ENCODE measurements around the gene TRIO.

The TRIO gene

DNA sequence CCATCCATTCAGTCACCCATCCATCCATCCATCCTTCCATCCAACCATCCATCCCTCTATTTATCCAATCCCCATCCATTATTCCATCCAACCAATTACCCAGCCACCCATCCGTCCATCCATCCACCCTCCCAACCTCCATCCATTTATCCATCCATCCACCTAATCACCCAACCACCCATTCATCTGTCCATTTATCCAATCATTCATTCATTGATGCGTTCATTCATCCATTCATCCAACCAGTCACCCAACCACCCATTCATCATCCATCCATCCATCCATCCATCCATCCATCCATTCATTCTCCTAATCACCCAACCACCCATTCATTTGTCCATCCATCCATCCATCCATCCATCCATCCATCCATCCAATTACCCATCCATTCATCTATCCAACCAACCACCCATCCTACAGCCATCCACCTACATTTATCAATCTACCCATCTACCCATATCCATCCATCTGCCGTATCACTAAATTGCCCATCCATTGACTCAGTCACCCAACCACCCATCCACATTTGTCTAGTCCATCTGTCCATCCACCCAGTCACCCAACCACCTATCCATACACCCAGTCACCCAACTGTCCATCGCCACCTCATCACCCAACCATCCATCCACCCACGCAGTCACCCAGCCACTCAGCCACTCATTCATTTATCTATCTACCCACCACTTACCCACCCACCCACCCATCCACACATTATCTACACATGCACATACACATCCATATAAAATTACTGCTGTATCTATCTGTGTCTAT lies 165.4 kb downstream of the TRIO start:
- Histone ChIP-seq H3K4me1 (no peaks in the 10 kb centered on the region), H3K9ac (no peak overlapping the region), H3K27me3 (no peaks in the 10 kb centered on the region), H3K36me3 (peaks cover 90 to 99% (median 95%) of the 10 kb centered on the region in 11 experiments), H3K27ac (no peak overlapping the region), H3K9me3 (replicated peaks in 1 of 11) (peaks cover 0 to 8% (median 0%) of the 10 kb centered on the region in 11 experiments; a peak in 2 of 22 replicates), H3K4me2 (no peak overlapping the region), H4K20me1 (peaks cover 0 to 55% (median 22%) of the 10 kb centered on the region in 11 experiments; a peak in 14 of 22 replicates), H3K4me3 (no peak overlapping the region)
- no peak for TF ChIP-seq Cebpa-rat (IDR thresholded peaks at IDR 0.05)

DNA sequence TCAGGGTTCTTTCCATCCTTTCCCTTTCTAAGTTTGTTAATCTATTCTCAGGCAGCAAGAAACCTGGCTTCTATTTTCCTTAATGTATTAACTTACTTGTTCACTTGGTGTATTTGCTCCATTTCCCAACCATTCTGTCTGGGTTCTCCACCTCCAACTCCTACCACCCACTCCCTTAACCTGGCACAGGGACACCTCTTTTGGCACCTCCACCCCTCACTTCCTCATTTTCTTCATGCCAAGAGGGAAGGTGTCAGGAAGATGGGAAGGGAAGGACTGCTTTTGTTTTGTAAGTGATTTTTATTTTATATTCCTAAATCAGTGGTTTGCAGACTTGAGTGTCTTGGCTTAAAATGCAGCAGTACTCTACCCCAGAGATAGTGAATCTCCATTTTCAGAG lies 166.1 kb downstream of the TRIO start:
- H3K4me1 ChIP-seq = no peaks in the 10 kb centered on the region
- H4K20me1 ChIP-seq = peaks cover 0 to 56% (median 22%) of the 10 kb centered on the region in 11 experiments; a peak in 15 of 22 replicates
- no peak overlapping the region for H3K4me3 ChIP-seq
- no peak for TF ChIP-seq Cebpa-rat (IDR thresholded peaks at IDR 0.05)
- H3K36me3 ChIP-seq = peaks cover 88 to 99% (median 93%) of the 10 kb centered on the region in 11 experiments
- H3K27me3 ChIP-seq = no peaks in the 10 kb centered on the region
- H3K9me3 ChIP-seq (replicated peaks in 1 of 11) = peaks cover 0 to 8% (median 0%) of the 10 kb centered on the region in 11 experiments; a peak in 2 of 22 replicates
- no peak overlapping the region for H3K9ac ChIP-seq
- no peak overlapping the region for H3K27ac ChIP-seq
- H3K4me2 ChIP-seq = no peak overlapping the region

DNA sequence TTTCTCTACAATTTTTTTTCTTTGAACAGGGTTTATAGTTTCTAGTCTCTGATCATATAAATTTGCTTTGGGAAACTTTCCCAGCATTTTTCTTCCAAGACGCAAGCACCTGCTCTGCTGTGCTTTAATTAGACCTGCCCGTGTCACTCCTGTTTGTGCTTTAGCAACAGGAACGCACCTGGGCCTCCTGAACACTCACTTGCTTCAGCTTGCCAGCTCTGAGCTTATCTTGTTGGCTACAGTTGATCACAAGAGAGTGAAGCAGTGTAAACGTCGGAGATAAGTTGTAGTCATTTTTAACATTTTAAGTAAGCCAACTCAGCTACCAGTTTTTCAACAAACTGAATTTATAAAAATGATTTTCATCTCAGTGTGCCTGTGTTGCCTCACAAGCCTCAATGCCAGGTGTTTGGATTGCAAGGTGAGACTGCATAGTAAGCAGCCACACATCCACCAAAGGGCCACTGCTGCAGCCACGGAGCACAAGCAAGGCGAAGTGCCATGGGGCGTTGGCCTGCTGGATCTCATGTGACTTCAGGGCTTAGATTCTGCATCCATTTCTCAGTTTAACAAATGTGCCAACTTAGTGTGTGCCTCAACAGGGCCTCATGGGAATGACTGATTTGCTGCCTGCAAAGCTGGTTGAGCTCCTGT lies 166.9 kb downstream of the TRIO start:
- H4K20me1 ChIP-seq = peaks cover 0 to 64% (median 21%) of the 10 kb centered on the region in 11 experiments; a peak in 14 of 22 replicates
- H3K36me3 ChIP-seq = peaks cover 86 to 99% (median 93%) of the 10 kb centered on the region in 11 experiments
- no peaks in the 10 kb centered on the region for H3K27me3 ChIP-seq

DNA sequence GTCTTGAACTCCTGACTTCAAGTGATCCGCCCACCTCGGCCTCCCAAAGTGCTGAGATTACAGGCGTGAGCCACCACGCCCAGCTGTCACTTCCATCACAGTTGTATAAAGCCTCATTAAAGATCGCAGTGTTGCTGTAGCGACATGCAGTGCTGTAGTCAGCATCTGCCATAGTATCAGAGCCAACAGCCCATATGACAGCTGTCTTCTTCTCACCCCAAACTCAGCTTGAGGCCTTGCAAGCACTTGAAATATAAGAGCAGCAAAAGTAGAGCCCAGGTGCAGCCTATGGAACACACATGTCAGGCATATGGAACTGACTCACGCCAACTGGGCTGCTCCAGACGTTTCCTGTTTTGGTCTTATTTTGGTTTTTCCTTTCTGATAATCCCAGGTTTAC lies 167.8 kb downstream of the TRIO start:
- Histone ChIP-seq H4K20me1 (peaks cover 0 to 60% (median 12%) of the 10 kb centered on the region in 11 experiments; a peak in 13 of 22 replicates), H3K9ac (no peak overlapping the region), H3K27ac (no peak overlapping the region), H3K9me3 (replicated peaks in 1 of 11) (peaks cover 0 to 8% (median 0%) of the 10 kb centered on the region in 11 experiments; a peak in 2 of 22 replicates), H3K4me3 (no peak overlapping the region), H3K4me2 (no peak overlapping the region), H3K4me1 (no peaks in the 10 kb centered on the region), H3K27me3 (no peaks in the 10 kb centered on the region), H3K36me3 (peaks cover 85 to 99% (median 92%) of the 10 kb centered on the region in 11 experiments)
- no peak for TF ChIP-seq Cebpa-rat (IDR thresholded peaks at IDR 0.05)

More for the DNA sequence above, 166.9 kb downstream of the TRIO start:
- peaks cover 0 to 8% (median 0%) of the 10 kb centered on the region in 11 experiments; a peak in 2 of 22 replicates for H3K9me3 ChIP-seq (replicated peaks in 1 of 11)
- no peak overlapping the region for H3K4me2 ChIP-seq
- TF ChIP-seq Cebpa-rat (IDR thresholded peaks at IDR 0.05) = no peak
- no peaks in the 10 kb centered on the region for H3K4me1 ChIP-seq
- H3K4me3 ChIP-seq = no peak overlapping the region
- no peak overlapping the region for H3K9ac ChIP-seq
- no peak overlapping the region for H3K27ac ChIP-seq

DNA sequence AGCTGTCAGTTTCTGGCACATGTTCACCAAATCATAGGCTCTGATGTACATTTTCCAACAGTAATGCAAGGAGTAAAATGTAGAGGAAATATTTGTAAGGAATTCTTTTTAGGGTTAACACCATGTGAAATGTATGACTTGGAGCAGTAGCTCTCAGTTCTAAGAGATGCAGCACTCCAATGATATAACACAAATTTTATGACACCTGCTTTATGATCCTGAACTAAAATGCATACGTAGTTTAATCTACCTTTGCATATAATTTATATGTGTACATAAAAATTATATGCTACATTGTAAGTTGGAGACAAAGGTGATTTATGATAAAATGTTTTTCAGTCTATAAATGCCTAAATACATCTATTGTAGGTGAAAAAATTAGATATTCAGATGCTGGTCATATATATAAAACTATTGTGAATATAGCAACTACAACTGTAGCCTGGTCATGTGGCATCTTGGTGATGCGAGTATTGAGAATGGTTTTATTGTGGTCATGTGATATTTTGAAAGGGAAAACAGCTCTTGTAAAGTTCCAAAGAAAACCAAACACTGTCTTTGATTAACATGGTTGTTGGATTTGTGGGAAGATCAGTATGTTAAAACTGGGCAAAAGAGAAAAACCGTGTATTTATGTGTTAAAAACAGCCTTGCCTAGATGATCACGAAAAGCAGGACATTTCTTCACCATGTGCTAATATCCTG lies 171.0 kb downstream of the TRIO start:
- H3K4me3 ChIP-seq = no peak overlapping the region
- no peaks in the 10 kb centered on the region for H3K4me1 ChIP-seq
- H3K9ac ChIP-seq = no peak overlapping the region
- H3K27me3 ChIP-seq = no peaks in the 10 kb centered on the region
- H4K20me1 ChIP-seq = peaks cover 0 to 43% (median 14%) of the 10 kb centered on the region in 11 experiments; a peak in 12 of 22 replicates
- no peaks in the 10 kb centered on the region for H3K9me3 ChIP-seq (replicated peaks in 1 of 11)
- H3K4me2 ChIP-seq = no peak overlapping the region
- no peak overlapping the region for H3K27ac ChIP-seq
- no peak for TF ChIP-seq Cebpa-rat (IDR thresholded peaks at IDR 0.05)
- peaks cover 88 to 100% (median 96%) of the 10 kb centered on the region in 11 experiments for H3K36me3 ChIP-seq

DNA sequence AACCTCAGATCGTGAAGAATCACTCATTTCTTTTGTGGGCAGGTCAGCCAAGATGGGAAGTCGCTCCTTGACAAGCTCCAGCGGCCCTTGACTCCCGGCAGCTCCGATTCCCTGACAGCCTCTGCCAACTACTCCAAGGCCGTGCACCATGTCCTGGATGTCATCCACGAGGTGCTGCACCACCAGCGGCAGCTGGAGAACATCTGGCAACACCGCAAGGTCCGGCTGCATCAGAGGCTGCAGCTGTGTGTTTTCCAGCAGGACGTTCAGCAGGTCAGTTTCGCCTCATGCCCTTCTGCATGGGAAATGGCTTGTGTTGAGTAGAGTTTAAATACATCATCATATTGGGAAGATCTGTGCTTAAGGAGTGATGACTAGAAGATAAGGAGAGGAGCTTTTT lies 173.3 kb downstream of the TRIO start:
- Histone ChIP-seq H3K36me3 (peaks cover 88 to 100% (median 96%) of the 10 kb centered on the region in 11 experiments), H3K27ac (no peak overlapping the region)

DNA sequence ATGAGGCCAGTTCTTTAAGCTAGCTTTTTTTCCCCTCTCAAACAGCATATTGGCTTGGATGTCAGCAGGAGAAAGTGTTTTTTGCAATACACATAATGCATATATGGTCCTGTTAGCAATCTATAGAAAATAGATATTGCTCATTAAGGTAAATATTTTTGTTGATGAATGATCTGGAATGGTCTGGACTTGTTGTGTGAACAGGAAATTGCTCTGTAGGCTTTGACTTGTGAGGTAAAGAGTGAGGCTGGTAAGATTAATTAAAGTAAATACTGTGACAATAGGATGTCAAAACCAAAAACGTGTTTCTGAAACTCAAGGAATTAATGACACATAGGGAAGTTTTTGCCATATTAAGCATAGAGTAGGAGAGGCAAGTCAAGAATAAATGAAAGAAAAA lies 176.0 kb downstream of the TRIO start:
- Histone ChIP-seq H3K36me3 (peaks cover 91 to 100% (median 94%) of the 10 kb centered on the region in 11 experiments), H3K9ac (no peak overlapping the region), H3K4me1 (no peaks in the 10 kb centered on the region), H3K4me3 (no peak overlapping the region), H3K27me3 (no peaks in the 10 kb centered on the region), H4K20me1 (peaks cover 0 to 49% (median 11%) of the 10 kb centered on the region in 11 experiments; a peak in 12 of 22 replicates), H3K27ac (no peak overlapping the region), H3K4me2 (no peak overlapping the region), H3K9me3 (replicated peaks in 1 of 11) (peaks cover 7 to 22% (median 14%) of the 10 kb centered on the region in 11 experiments; a peak in 18 of 22 replicates)
- TF ChIP-seq Cebpa-rat (IDR thresholded peaks at IDR 0.05) = no peak

More for the DNA sequence above, 173.3 kb downstream of the TRIO start:
- Histone ChIP-seq H3K4me3 (no peak overlapping the region), H3K9me3 (replicated peaks in 1 of 11) (peaks cover 7 to 19% (median 12%) of the 10 kb centered on the region in 11 experiments; a peak in 18 of 22 replicates), H4K20me1 (peaks cover 0 to 40% (median 16%) of the 10 kb centered on the region in 11 experiments; a peak in 12 of 22 replicates), H3K4me1 (no peaks in the 10 kb centered on the region), H3K9ac (no peak overlapping the region), H3K27me3 (no peaks in the 10 kb centered on the region), H3K4me2 (no peak overlapping the region)
- TF ChIP-seq Cebpa-rat (IDR thresholded peaks at IDR 0.05) = no peak

DNA sequence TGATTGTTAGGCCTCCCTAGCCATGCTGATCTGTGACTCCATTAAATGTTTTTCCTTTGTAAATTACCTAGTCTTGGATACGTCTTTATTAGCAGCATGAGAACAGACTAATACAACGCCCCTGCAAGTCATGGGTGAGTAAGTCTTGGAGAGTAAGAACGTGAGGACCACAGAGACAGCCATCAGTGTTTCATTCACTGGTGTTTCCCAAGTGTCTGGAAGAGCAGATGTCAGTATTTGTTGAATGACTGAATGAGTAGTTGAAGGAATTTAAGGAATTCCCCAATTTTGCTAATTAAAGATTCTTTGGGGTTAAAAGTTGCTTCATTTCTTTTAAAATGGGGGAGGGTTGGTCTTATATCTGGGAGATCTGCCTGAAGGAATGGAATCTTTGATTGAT lies 178.8 kb downstream of the TRIO start:
- Histone ChIP-seq H3K27ac (no peak overlapping the region), H3K9me3 (replicated peaks in 1 of 11) (peaks cover 7 to 22% (median 14%) of the 10 kb centered on the region in 11 experiments; a peak in 18 of 22 replicates), H3K4me3 (no peak overlapping the region), H3K27me3 (no peaks in the 10 kb centered on the region), H4K20me1 (peaks cover 3 to 60% (median 21%) of the 10 kb centered on the region in 11 experiments; a peak in 18 of 22 replicates), H3K9ac (no peak overlapping the region), H3K4me1 (no peaks in the 10 kb centered on the region), H3K4me2 (no peak overlapping the region), H3K36me3 (peaks cover 83 to 98% (median 89%) of the 10 kb centered on the region in 11 experiments)
- no peak for TF ChIP-seq Cebpa-rat (IDR thresholded peaks at IDR 0.05)

Data from BLaER1 treated with 17β-estradiol and CSF1 and Interleukin-3, amounts not matched to agents 10 nM and 100 nM (cell line).